GM21717 (cell line): Measurements from ENCODE around the gene SMPD3.

Experiments
- ATAC-seq: cut with Tn5 transposase; IDR thresholded peaks from one replicate; pipeline ENCODE4 v1.9.1; 2021; ENCODE audit warnings: mild to moderate bottlenecking, moderate library complexity; ENCODE audit not compliant: unreplicated experiment

The SMPD3 gene

DNA sequence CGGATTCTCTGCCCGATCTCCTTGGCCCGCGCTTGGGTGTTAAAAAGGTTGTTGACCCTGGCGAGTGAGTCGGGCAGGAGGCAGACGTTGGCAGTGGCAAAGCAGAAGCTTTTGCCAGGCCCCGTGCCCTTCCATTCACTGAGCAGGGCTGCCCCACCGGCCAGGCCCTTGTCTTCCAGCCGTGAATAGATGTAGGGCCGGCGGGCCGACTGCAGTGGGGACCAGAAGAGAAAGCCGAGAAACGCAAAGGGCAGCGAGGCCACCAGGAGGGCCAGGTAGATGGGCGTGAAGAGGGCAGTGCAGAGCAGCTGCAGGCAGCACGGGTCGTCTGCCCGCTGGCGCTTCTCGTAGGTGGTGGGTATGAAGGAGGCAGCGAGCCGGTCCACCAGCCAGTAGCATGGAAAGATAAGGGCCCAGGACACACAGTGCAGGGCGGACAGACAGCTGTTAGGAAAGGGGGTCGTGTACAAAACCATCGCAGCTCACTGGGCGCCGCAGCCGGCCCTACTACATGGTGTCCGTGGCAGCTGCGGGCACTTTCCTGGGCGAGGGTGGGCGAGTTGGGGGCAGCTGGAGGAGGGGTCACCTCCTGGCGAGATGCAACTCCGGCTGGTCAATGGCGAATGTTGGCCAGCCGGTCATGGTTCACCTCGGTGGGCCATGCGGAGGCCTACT is 76.5 kb downstream of the SMPD3 start:
- no peak for ATAC-seq

DNA sequence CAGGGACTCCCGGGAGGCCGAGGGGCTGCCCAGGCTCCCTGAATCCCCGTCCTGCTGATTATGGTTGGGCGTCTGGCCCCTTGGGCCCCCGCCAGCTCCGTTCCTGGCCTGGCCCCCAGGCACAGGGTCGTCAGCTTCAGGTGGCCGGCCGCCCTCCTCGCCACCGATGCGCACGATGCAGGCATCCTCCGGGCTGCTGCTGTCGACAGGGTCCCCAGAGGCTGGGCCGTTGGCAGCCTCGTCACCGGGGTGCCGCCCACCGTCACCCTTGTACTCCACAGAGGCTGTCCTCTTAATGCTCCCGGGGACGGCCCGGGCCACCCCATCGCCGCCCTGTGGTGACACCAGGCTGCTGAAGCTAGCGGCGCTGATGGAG is 77.0 kb downstream of the SMPD3 start:
- ATAC-seq, result no peak

DNA sequence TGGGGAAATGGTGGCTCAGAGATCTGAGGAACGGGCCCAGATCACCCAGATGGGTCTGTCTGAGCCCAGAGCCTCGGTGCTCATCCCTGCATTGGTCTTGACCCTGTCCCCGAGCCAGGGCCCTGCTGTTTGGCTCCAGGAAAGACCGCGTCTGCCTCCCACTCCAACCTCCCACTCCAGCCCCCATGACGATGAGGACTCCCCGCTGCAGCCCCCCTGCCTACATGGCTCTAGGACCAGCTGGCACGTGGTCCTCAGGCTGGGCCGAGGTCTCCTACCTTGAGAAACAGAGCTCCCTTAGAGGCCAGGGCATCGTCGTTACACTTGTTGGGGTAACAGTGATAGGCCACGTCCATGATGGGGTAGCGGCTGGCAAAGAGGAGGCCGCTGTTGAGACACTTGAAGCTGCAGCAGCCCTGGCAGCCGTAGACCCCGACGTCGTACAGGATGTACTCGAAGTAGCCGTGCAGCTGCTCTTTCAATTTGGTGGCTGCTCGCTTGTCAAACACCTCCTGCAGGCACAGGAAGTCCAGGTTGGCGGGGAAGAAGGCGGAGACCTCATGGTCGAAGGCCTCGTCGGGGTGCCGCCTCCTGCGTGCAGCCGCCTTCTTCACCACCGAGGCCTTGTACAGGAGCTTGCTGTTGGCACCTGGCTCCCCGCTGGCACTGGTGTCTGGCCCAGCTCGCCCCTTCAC is 77.6 kb downstream of the SMPD3 start:
- no peak for ATAC-seq

DNA sequence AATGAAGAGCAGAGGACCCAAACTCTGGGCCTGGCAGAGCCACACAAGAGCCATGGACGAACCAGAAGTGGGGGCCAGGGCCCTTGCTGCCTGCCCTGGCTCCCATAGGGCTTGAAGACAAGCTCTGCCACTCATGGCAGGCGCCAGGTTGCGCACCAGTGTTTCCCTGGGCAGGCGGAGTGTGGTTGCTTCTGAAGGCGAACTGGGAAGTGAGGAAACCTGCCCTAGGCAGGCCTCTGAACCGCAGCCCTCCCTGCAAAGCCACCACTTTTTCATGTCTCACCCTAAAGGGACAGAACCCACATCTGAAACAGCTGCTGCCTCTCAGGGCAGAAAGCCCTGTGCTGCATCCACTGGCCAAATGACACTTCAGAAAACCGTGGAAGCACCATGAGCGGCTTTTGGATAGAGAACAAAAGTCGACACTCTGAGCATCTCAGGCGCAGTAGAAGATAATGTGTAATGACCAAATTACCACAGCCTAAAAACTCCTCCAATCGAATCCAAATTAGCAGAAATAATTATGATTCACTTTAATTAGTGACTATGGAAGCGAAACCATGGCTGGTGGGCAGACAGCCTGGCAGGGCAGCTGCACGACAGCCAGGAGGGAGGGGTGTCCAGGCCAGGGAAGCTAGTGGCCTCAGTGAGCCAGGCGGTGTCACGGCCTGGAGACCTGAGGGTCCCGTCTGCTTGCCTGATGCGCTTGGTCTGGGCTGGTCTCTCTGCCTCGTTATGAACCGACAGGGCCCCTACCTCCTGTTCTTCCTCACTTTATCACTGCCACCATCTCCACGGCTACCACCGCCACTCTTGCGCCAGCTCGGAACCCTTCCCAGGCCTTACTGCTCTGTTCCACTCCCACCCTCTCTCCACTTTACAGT is 78.4 kb downstream of the SMPD3 start:
- peak; percentile 53 for ATAC-seq

- no peak for ATAC-seq
Observed at GRCh38 chr16:68369168-68369567, 79.1 kb downstream of the SMPD3 start.

GRCh38 chr16:68368301-68368888 is 79.9 kb downstream of the SMPD3 start:
- ATAC-seq, result peak; percentile 55

DNA sequence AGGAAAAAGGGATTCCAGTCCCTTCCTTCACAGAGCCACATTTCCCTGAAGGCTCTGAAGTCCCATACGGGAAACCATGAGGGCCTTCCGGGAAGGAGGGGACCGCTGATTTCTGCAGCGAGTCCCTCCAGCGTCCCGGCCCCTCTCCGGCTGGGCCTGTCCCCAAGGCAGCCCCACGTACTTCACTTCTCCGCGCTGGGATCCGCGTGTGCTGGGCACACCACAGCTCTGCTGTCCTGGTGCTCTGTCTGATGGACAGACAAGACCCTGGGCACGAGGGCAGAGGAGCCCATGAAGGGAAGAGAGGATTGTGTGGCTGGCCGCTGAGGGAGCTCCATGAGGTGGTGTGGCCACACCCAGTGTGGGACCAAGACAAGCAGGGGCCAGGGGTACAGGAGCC is 80.4 kb downstream of the SMPD3 start:
- ATAC-seq, result no peak

GRCh38 chr16:68367440-68367839 is 80.9 kb downstream of the SMPD3 start:
- no peak for ATAC-seq

DNA sequence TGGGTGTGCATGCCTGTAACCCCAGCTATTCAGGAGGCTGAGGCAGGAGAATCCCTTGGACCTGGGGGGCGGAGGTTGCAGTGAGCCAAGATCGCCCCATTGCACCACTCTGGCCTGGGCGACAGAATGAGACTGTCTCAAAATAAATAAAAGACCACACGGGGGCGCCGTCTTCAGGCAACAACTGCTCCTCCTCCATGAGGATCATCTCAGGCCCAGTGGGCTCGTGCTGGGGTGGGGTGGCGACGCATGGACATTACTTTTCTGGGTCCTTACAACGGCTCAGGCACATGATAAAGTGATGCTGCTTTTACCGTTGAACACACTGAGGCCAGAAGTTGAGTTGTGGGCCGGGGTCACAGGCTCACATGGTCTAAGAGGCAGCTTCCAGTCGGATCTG is 81.3 kb downstream of the SMPD3 start:
- no peak for ATAC-seq

DNA sequence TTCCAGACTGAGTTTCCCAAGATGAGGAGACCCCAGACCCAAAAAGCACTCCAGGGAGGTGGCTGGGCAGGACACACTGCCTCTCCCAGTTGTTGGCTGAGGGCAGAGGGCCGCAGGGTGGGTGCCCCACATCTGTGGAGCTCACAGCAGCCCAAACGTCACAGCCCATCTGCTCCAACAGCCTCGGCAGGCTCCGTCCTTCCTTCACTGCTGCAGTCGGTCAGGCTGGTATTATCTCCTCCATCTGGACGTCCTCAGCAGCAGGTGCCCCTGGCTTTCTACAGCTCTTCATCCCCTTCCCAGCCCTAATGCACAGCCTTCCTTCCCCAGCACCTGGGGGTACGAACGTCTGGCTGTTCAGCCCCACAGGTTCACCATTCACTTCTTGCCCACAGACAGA is 82.2 kb downstream of the SMPD3 start:
- no peak for ATAC-seq

GRCh38 chr16:68365167-68365817 is 83.0 kb downstream of the SMPD3 start:
- ATAC-seq, result no peak

- ATAC-seq, result no peak
Observed at GRCh38 chr16:68364561-68364998, 83.7 kb downstream of the SMPD3 start.

DNA sequence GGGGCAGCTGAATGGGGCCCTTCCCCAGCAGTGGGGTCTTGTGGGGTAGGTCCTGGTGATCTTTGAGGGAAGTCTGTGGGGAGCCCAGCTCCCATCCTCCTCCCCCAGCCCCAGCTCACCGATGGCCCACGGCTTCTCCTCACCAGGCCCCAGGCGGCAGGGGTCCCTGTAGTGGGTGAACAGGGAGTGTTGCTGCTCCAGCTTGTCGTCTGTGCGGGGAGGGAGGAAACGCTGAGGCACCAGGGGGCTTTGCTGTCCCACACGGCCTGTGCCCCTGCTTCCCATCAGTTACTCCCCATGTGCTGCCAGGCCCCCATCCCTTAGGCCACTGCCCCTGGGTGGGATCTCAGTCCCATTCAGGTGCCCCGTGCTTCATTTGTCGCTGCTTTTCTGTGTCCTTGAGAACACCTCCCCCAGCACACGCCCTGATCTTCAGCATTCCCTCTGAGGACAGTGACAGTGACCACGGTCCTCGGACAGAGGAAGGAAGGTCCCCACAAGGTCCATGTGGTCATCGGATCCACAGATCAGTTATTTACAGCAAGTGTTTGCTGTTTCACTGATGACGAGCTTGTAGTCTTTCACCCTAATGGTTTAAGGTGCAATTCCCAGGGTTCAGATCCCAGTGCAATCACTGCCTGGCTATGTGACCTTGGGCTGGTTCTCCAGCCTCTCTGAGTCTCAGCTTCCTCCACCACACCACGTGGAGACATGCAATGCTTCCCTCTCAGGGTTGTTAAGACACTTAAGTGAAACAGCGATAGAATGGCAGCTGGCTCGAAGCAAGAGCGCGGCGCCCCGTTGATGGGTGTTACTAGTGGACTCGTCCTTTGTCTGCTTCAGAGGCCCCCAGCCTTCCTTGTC is 84.4 kb downstream of the SMPD3 start:
- ATAC-seq, result no peak

DNA sequence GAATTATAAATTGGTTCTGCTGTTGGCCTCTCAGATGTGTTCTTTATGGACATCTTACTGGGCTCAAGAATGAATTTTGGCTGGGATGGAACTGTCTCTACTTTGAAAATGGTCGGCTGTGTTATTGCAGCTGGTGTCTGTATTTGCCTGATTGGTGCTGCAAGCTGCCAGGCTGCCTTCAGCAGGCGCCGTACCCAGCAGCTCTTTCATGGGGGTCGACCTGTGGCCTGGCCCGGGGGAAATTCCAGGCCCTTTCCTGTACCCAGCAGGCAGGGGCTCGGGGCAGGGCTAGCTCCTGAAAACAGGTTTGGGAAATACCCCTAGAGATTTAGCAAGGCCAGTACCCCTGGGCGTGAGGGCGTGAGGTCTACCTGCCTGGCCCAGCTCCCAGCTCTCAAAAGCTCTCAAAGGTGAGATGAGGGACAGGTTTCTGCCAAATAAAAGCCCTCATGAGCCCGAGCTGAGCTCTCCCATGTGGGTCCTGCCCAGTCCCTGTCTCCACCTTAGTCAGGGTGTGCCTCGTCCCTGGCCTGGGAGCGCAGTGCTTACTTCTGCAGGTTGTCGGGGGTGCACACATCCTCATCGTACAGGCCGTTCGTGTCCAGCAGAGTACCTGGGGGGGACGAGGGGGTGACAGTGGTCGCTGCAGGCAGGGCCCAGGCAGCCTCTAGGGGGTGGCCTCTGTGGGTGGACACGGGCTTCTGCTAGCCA is 85.2 kb downstream of the SMPD3 start:
- ATAC-seq, result no peak

DNA sequence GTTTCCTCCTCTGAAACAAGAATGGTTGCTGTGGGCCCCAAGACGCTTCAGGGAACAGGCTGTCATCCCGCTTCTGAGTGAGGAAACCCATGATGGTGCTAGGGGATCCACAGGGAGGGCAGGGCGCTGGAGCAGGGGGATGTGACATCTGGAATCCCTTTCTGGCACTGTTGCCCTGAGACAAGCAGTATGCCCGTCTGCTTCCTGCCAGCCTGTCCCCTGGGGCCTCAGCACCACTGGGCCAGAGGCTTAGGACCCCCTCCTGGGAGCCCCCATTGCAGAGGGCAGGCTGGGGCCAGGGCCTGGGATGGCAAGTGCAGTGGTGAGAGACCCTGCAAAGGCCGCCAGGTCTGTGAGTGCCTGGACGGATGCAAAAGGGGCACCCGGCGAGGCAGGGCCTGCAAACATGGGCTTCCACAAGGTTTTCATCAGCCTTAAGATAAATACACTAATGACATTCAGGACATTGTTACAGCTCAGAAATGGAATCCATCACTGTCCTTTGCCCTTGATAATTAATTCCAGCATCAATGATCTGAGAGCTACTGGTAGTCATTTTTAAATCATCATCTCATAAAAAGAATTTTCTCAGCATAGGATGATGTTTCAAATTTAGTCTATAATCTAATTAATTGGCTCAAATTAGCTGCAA is 85.9 kb downstream of the SMPD3 start:
- ATAC-seq, result no peak

DNA sequence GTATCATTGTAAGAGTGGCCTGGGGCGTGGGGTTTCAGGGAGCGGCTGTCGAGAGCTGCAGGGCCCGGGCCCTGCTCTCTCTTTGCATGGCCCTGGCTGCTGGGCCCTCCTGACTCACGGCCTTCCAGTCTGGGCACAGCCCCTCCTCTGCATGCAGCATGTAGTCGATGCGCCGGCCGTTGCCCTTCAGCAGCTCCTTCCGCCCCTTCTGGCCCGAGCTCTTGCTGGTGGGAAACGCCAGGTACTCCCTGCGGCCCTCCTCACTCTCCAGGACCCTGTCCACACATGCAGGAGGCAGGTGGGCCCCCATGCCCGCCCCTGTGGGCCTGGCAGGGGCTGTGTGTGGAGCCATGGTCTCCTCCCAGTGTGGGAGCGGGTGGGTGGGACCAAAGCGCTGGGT is 86.8 kb downstream of the SMPD3 start:
- ATAC-seq, result no peak

- ATAC-seq, result no peak
Observed at GRCh38 chr16:68360956-68361355, 87.4 kb downstream of the SMPD3 start.

DNA sequence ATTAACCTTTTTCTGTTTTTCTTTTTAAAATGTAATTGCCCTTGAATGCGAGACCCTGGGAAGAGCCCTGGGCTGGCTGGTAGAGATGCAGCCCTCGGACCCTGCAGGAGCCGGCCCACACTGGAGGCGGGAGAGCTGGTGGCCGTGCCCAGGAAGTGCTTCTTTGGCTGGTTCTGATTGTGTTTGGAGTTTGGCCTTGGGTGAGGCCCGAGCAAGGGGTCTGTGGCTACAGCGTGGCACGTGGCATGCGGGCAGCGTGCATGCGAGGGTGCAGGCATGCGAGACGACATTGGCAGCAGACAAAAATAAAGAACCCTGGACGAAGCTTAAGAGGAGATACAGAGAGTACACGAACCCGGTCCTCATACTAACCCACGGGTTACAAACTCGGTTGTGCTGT is 87.8 kb downstream of the SMPD3 start:
- no peak for ATAC-seq
